ENCODE measurements around the gene UBASH3B.

DNA sequence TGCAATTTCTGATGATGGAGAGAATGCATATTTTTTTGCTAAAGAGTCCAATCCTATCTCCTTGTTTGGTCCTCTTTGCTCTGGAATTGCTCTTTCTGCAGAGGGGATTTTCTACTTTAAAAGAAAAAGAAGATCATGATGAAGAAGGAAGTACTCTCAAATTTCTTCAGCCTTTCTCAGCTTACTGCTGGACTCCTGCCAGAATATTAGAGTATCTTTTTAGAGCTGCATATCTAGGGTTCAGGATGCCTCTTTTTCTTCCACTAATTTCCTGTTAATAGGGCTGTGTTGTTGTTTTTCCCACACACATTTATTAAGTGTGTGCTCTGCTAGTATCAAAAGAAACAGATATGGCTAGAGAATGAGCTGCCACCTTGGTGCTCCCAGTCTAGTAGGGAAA is 18.2 kb downstream of the UBASH3B start:
- TF ChIP-seq, protein P1, sequence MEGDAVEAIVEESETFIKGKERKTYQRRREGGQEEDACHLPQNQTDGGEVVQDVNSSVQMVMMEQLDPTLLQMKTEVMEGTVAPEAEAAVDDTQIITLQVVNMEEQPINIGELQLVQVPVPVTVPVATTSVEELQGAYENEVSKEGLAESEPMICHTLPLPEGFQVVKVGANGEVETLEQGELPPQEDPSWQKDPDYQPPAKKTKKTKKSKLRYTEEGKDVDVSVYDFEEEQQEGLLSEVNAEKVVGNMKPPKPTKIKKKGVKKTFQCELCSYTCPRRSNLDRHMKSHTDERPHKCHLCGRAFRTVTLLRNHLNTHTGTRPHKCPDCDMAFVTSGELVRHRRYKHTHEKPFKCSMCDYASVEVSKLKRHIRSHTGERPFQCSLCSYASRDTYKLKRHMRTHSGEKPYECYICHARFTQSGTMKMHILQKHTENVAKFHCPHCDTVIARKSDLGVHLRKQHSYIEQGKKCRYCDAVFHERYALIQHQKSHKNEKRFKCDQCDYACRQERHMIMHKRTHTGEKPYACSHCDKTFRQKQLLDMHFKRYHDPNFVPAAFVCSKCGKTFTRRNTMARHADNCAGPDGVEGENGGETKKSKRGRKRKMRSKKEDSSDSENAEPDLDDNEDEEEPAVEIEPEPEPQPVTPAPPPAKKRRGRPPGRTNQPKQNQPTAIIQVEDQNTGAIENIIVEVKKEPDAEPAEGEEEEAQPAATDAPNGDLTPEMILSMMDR (conservative IDR thresholded peaks at IDR 0.05; ENCODE audit: low read length) = no peak
- TF ChIP-seq EZH2phosphoT487 (IDR thresholded peaks at IDR 0.05; ENCODE audit: borderline replicate concordance) = no peak
